ENCODE measurements around the gene MAPK8IP3.

The MAPK8IP3 gene

DNA sequence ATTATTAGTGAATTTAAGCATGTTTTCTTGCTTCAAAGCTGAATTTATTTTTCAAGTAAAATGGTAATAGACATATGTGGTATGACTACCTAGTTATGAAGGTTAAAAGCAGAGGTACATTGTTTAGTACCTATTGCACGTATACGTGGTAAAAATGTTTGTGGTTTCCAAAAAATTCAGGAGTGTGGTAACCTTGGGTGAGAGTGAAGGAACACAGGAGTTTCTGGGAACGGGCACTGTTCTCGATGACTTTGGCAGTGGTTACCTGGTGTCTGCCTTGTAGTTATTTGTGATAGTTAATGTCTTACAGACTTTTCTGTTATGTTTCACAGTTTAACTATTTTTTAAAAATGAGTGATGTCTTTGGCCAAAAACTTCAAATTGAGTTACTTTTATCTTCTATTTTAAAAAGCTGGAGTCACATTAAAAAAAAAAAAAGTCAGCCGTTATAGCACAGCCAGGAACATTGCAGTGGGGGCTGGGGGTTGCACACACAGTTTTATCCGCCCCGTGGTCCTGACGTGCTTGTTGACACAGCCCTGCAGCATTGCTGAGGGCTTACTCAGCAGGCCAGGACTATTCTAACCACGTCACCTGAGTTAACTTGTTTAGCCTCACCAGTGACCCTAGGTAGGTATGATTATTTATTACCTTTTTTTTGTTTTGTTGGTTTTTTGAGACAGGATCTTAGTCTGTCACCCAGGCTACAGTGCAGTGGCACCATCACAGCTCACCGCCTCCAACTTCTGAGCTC is 17.0 kb upstream of the MAPK8IP3 start:
- peaks cover 12% of the 10 kb centered on the region for H4K20me1 ChIP-seq (ENCODE audit: insufficient read depth, low read length)

DNA sequence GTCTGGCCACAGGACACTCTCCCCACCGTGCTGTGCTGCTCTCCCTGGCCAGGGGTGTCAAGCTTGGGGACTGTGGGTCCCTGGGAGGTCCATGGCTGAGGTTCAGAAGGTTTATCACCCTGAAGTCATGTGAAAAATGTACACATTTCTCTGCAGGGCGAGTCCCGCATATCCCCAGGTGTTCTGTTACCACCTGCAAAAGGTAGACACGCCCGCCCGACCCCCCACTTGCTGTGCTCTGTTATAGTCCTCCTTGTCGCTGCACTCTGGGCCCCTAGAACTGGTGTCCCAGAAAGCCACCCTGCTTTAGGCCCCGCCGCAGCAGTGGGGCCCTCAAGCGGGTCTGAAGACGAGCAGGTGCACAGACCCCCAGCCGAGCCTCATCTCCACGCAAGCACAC is 16.1 kb upstream of the MAPK8IP3 start:
- H3K79me2 ChIP-seq (ENCODE audit: low read length), result peaks cover 74% of the 10 kb centered on the region
- TF ChIP-seq, protein P1, sequence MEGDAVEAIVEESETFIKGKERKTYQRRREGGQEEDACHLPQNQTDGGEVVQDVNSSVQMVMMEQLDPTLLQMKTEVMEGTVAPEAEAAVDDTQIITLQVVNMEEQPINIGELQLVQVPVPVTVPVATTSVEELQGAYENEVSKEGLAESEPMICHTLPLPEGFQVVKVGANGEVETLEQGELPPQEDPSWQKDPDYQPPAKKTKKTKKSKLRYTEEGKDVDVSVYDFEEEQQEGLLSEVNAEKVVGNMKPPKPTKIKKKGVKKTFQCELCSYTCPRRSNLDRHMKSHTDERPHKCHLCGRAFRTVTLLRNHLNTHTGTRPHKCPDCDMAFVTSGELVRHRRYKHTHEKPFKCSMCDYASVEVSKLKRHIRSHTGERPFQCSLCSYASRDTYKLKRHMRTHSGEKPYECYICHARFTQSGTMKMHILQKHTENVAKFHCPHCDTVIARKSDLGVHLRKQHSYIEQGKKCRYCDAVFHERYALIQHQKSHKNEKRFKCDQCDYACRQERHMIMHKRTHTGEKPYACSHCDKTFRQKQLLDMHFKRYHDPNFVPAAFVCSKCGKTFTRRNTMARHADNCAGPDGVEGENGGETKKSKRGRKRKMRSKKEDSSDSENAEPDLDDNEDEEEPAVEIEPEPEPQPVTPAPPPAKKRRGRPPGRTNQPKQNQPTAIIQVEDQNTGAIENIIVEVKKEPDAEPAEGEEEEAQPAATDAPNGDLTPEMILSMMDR (IDR thresholded peaks at IDR 0.05; ENCODE audit: low read depth, low read length), result no peak
- TF ChIP-seq EZH2phosphoT487 (IDR thresholded peaks at IDR 0.05; ENCODE audit: low read depth), result no peak
- no peaks in the 10 kb centered on the region for H3K4me1 ChIP-seq (ENCODE audit: low read length)
- no peak overlapping the region for H3K4me2 ChIP-seq (ENCODE audit: low read length)
- H2AFZ ChIP-seq (ENCODE audit: low read depth, low read length), result no peak overlapping the region
- H3K4me3 ChIP-seq (ENCODE audit: low read length), result no peak overlapping the region
- H3K9me3 ChIP-seq (ENCODE audit: insufficient read depth, low read length), result no peaks in the 10 kb centered on the region
- H3K9ac ChIP-seq (ENCODE audit: low read length), result no peak overlapping the region
- no peaks in the 10 kb centered on the region for H3K27me3 ChIP-seq (ENCODE audit: low read depth, low read length)
- peaks cover 61% of the 10 kb centered on the region for H3K36me3 ChIP-seq (replicated peaks; ENCODE audit: low read depth, low read length)
- peaks cover 12% of the 10 kb centered on the region for H4K20me1 ChIP-seq (ENCODE audit: insufficient read depth, low read length)
- H3K27ac ChIP-seq (ENCODE audit: low read length), result no peak overlapping the region

More for the DNA sequence above, 17.0 kb upstream of the MAPK8IP3 start:
- no peak for TF ChIP-seq EZH2phosphoT487 (IDR thresholded peaks at IDR 0.05; ENCODE audit: low read depth)
- TF ChIP-seq, protein P1 (IDR thresholded peaks at IDR 0.05; ENCODE audit: low read depth, low read length), result no peak
- Histone ChIP-seq H3K27ac (ENCODE audit: low read length) (no peak overlapping the region), H3K9ac (ENCODE audit: low read length) (no peak overlapping the region), H3K27me3 (ENCODE audit: low read depth, low read length) (no peaks in the 10 kb centered on the region), H2AFZ (ENCODE audit: low read depth, low read length) (no peak overlapping the region), H3K4me3 (ENCODE audit: low read length) (no peak overlapping the region), H3K79me2 (ENCODE audit: low read length) (peaks cover 80% of the 10 kb centered on the region), H3K4me1 (ENCODE audit: low read length) (no peaks in the 10 kb centered on the region), H3K4me2 (ENCODE audit: low read length) (no peak overlapping the region), H3K36me3 (replicated peaks; ENCODE audit: low read depth, low read length) (peaks cover 58% of the 10 kb centered on the region), H3K9me3 (ENCODE audit: insufficient read depth, low read length) (no peaks in the 10 kb centered on the region)

- Histone ChIP-seq H3K9me3 (ENCODE audit: insufficient read depth, low read length) (no peaks in the 10 kb centered on the region), H3K4me3 (ENCODE audit: low read length) (no peak overlapping the region), H3K4me2 (ENCODE audit: low read length) (no peak overlapping the region), H3K4me1 (ENCODE audit: low read length) (no peaks in the 10 kb centered on the region), H3K9ac (ENCODE audit: low read length) (no peak overlapping the region), H3K79me2 (ENCODE audit: low read length) (peaks cover 65% of the 10 kb centered on the region), H3K36me3 (replicated peaks; ENCODE audit: low read depth, low read length) (peaks cover 58% of the 10 kb centered on the region), H2AFZ (ENCODE audit: low read depth, low read length) (no peak overlapping the region), H3K27me3 (ENCODE audit: low read depth, low read length) (no peaks in the 10 kb centered on the region), H3K27ac (ENCODE audit: low read length) (no peak overlapping the region), H4K20me1 (ENCODE audit: insufficient read depth, low read length) (peaks cover 12% of the 10 kb centered on the region)
- TF ChIP-seq, protein P1 (IDR thresholded peaks at IDR 0.05; ENCODE audit: low read depth, low read length), result no peak
- no peak for TF ChIP-seq EZH2phosphoT487 (IDR thresholded peaks at IDR 0.05; ENCODE audit: low read depth)
Measured at GRCh38 chr16:1690810-1691209, 15.2 kb upstream of the MAPK8IP3 start.

GRCh38 chr16:1691276-1691675 is 14.7 kb upstream of the MAPK8IP3 start:
- Histone ChIP-seq H4K20me1 (ENCODE audit: insufficient read depth, low read length) (peaks cover 12% of the 10 kb centered on the region), H2AFZ (ENCODE audit: low read depth, low read length) (no peak overlapping the region), H3K4me3 (ENCODE audit: low read length) (no peak overlapping the region), H3K4me1 (ENCODE audit: low read length) (no peaks in the 10 kb centered on the region), H3K9me3 (ENCODE audit: insufficient read depth, low read length) (no peaks in the 10 kb centered on the region), H3K79me2 (ENCODE audit: low read length) (peaks cover 62% of the 10 kb centered on the region), H3K4me2 (ENCODE audit: low read length) (no peak overlapping the region), H3K36me3 (replicated peaks; ENCODE audit: low read depth, low read length) (peaks cover 58% of the 10 kb centered on the region), H3K27ac (ENCODE audit: low read length) (no peak overlapping the region), H3K27me3 (ENCODE audit: low read depth, low read length) (no peaks in the 10 kb centered on the region), H3K9ac (ENCODE audit: low read length) (no peak overlapping the region)
- TF ChIP-seq, protein P1 (IDR thresholded peaks at IDR 0.05; ENCODE audit: low read depth, low read length), result no peak
- TF ChIP-seq EZH2phosphoT487 (IDR thresholded peaks at IDR 0.05; ENCODE audit: low read depth), result no peak
